Mesenchymal stem cell (in vitro differentiated cells and primary cell): ENCODE data around the gene OAF.

Source experiments
- DNase-seq: peaks from one replicate; pipeline ENCODE4 v3.0.0-alpha.2; 2013
- H2AFZ ChIP-seq: one replicate; pipeline ENCODE4 v1.6.1; 2013; ENCODE audit warnings: low read depth, mild to moderate bottlenecking, control low read depth, inconsistent platforms, low read length, moderate library complexity
- H2AK5ac ChIP-seq: 2 replicates; pipeline ENCODE4 v1.6.1; 2013; ENCODE audit warnings: low read length, moderate library complexity, mild to moderate bottlenecking, inconsistent platforms; ENCODE audit not compliant: severe bottlenecking
- H2BK120ac ChIP-seq: one replicate; pipeline ENCODE4 v1.6.1; 2013; ENCODE audit warnings: low read depth, mild to moderate bottlenecking, inconsistent platforms, low read length, moderate library complexity
- H2BK12ac ChIP-seq, 2 experiments: one replicate each; pipeline ENCODE4 v1.6.1; 2013; ENCODE audit warnings: inconsistent platforms in 2 of 2, low read length in 2 of 2, mild to moderate bottlenecking in 2 of 2, moderate library complexity in 2 of 2, control low read depth in 1 of 2
- H2BK15ac ChIP-seq: one replicate; pipeline ENCODE4 v1.6.1; 2013; ENCODE audit warnings: mild to moderate bottlenecking, low read depth, inconsistent platforms; ENCODE audit not compliant: poor library complexity, severe bottlenecking
- H2BK5ac ChIP-seq: 2 replicates; pipeline ENCODE4 v1.6.1; 2013; ENCODE audit warnings: low read depth, mild to moderate bottlenecking, low read length, control low read depth, inconsistent platforms; ENCODE audit not compliant: poor library complexity, severe bottlenecking
- H3K14ac ChIP-seq, 2 experiments: one replicate each; pipeline ENCODE4 v1.6.1; 2013; ENCODE audit warnings: inconsistent platforms in 2 of 2, low read length in 2 of 2, control low read depth in 1 of 2, mild to moderate bottlenecking in 1 of 2, moderate library complexity in 1 of 2
- H3K18ac ChIP-seq, 2 experiments: one replicate each; pipeline ENCODE4 v1.6.1; 2013; ENCODE audit warnings: inconsistent platforms in 2 of 2, low read length in 2 of 2, control low read depth in 1 of 2, low read depth in 1 of 2, mild to moderate bottlenecking in 1 of 2
- H3K23ac ChIP-seq, 2 experiments: one replicate each; pipeline ENCODE4 v1.6.1; 2013; ENCODE audit warnings: inconsistent platforms in 2 of 2, low read length in 2 of 2, mild to moderate bottlenecking in 2 of 2, moderate library complexity in 2 of 2, control low read depth in 1 of 2
- H3K27ac ChIP-seq: 2 replicates; pipeline ENCODE4 v1.5.1; 2013; ENCODE audit warnings: mild to moderate bottlenecking, moderate library complexity, low read length, control low read depth, inconsistent platforms; ENCODE audit not compliant: poor library complexity, severe bottlenecking
- H3K27me3 ChIP-seq, 2 experiments: 2 replicates each; pipeline versions ENCODE4 v1.6.1 to v1.7.0; 2013; ENCODE audit warnings: low read length in 2 of 2, mild to moderate bottlenecking in 2 of 2, moderate library complexity in 2 of 2, control low read depth in 1 of 2, inconsistent platforms in 1 of 2; ENCODE audit not compliant: control insufficient read depth in 1 of 2, insufficient read depth in 1 of 2
- H3K36me3 ChIP-seq, 2 experiments: 2 replicates each; pipeline versions ENCODE4 v1.6.1 to v1.7.0; 2013; ENCODE audit warnings: low read length in 2 of 2, control low read depth in 1 of 2, inconsistent platforms in 1 of 2, low read depth in 1 of 2, mild to moderate bottlenecking in 1 of 2; ENCODE audit not compliant: insufficient read depth in 2 of 2, control insufficient read depth in 1 of 2
- H3K4ac ChIP-seq, 2 experiments: one replicate each; pipeline ENCODE4 v1.6.1; 2013; ENCODE audit warnings: inconsistent platforms in 2 of 2, low read length in 2 of 2, mild to moderate bottlenecking in 2 of 2, moderate library complexity in 2 of 2, control low read depth in 1 of 2, low read depth in 1 of 2
- H3K4me1 ChIP-seq: 2 replicates; pipeline ENCODE4 v1.6.1; 2013; ENCODE audit warnings: low read depth, low read length, control low read depth; ENCODE audit not compliant: control insufficient read depth, insufficient read depth
- H3K4me2 ChIP-seq: 2 replicates; pipeline ENCODE4 v1.6.1; 2013; ENCODE audit warnings: low read length, mild to moderate bottlenecking, inconsistent platforms; ENCODE audit not compliant: poor library complexity, severe bottlenecking
- H3K4me3 ChIP-seq, 2 experiments: 2 replicates each; pipeline versions ENCODE4 v1.5.1 to v1.7.0; 2013; ENCODE audit warnings: low read length in 2 of 2, mild to moderate bottlenecking in 2 of 2, control low read depth in 1 of 2, low read depth in 1 of 2; ENCODE audit not compliant: insufficient read depth in 1 of 2
- H3K79me1 ChIP-seq: replicated peaks from 2 replicates; pipeline ENCODE4 v1.6.1; 2013; ENCODE audit warnings: mild to moderate bottlenecking, control low read depth, low read length, inconsistent platforms; ENCODE audit not compliant: poor library complexity, severe bottlenecking
- H3K9ac ChIP-seq: 2 replicates; pipeline ENCODE4 v1.7.0; 2013; ENCODE audit warnings: mild to moderate bottlenecking, low read length, moderate library complexity
- H3K9me3 ChIP-seq: 2 replicates; pipeline ENCODE4 v1.7.0; 2013; ENCODE audit warnings: mild to moderate bottlenecking, low read length; ENCODE audit not compliant: control insufficient read depth
- H4K8ac ChIP-seq: one replicate; pipeline ENCODE4 v1.6.1; 2013; ENCODE audit warnings: inconsistent platforms, mild to moderate bottlenecking, low read length, moderate library complexity
- H4K91ac ChIP-seq: one replicate; pipeline ENCODE4 v1.6.1; 2013; ENCODE audit warnings: mild to moderate bottlenecking, low read length, inconsistent platforms
- WGBS: methylation state at CpG from one replicate; pipeline ENCODE4 v1.1.7; 2013; ENCODE audit warnings: mixed read lengths; 5-methylcytosine and 5-hydroxymethylcytosine counted together

OAF gene

GRCh38 chr11:120186774-120187591 lies 23.8 kb upstream of the OAF start:
- WGBS = 50% methylated on average over 17 of the region's 17 CpGs
- peak overlapping the region; percentile 63 to 84 for H3K18ac ChIP-seq
- peaks cover 0 to 21% of the 10 kb centered on the region in 2 experiments for H3K27me3 ChIP-seq

GRCh38 chr11:120188371-120188770 lies 22.5 kb upstream of the OAF start:
- no peaks in the 10 kb centered on the region for H3K36me3 ChIP-seq
- no peak overlapping the region for H2BK15ac ChIP-seq
- peak overlapping the region in 1 of 2 experiments; percentile 3 for H3K18ac ChIP-seq
- H3K23ac ChIP-seq = no peak overlapping the region
- no peaks in the 10 kb centered on the region for H3K79me1 ChIP-seq
- no peak overlapping the region for H3K4me2 ChIP-seq
- no peak overlapping the region for H2BK120ac ChIP-seq
- H3K9ac ChIP-seq = no peak overlapping the region
- peaks cover 22% of the 10 kb centered on the region for H3K4me1 ChIP-seq
- H3K4ac ChIP-seq = no peak overlapping the region
- peak overlapping the region in 1 of 2 experiments; percentile 19 for H2BK12ac ChIP-seq
- WGBS = 88% methylated on average over 4 of the region's 5 CpGs
- H3K27ac ChIP-seq = no peak overlapping the region
- no peak overlapping the region for H3K4me3 ChIP-seq
- H2AFZ ChIP-seq = no peak overlapping the region
- no peak overlapping the region for H4K8ac ChIP-seq
- no peak overlapping the region for H4K91ac ChIP-seq
- no peak overlapping the region for H2AK5ac ChIP-seq
- no peak for DNase-seq
- H3K9me3 ChIP-seq = no peaks in the 10 kb centered on the region
- H2BK5ac ChIP-seq = no peak overlapping the region
- peak overlapping the region in 1 of 2 experiments; percentile 9 for H3K14ac ChIP-seq
- H3K27me3 ChIP-seq = peaks cover 0 to 27% of the 10 kb centered on the region in 2 experiments

More at GRCh38 chr11:120186774-120187591, 23.8 kb upstream of the OAF start:
- Histone ChIP-seq H2BK5ac (no peak overlapping the region), H3K27ac (no peak overlapping the region), H3K9me3 (no peaks in the 10 kb centered on the region), H2AK5ac (peak overlapping the region; percentile 16), H3K4ac (peak overlapping the region; percentile 28 to 53), H3K36me3 (no peaks in the 10 kb centered on the region), H2AFZ (no peak overlapping the region), H3K4me2 (no peak overlapping the region), H3K4me1 (peaks cover 24% of the 10 kb centered on the region), H2BK15ac (no peak overlapping the region), H3K4me3 (peak overlapping the region in 1 of 2 experiments; percentile 27), H3K79me1 (no peaks in the 10 kb centered on the region), H3K9ac (peak overlapping the region; percentile 66), H2BK12ac (peak overlapping the region in 1 of 2 experiments; percentile 82), H4K8ac (no peak overlapping the region), H2BK120ac (peak overlapping the region; percentile 8), H3K14ac (peak overlapping the region in 1 of 2 experiments; percentile 30), H4K91ac (peak overlapping the region; percentile 59), H3K23ac (peak overlapping the region in 1 of 2 experiments; percentile 83)
- no peak for DNase-seq

GRCh38 chr11:120188811-120189455 lies 21.9 kb upstream of the OAF start:
- Histone ChIP-seq H3K27me3 (peaks cover 0 to 28% of the 10 kb centered on the region in 2 experiments), H3K4me1 (peaks cover 22% of the 10 kb centered on the region), H2BK15ac (no peak overlapping the region), H3K9me3 (no peaks in the 10 kb centered on the region), H3K14ac (no peak overlapping the region), H3K79me1 (no peaks in the 10 kb centered on the region), H3K18ac (no peak overlapping the region), H2BK12ac (no peak overlapping the region), H3K9ac (no peak overlapping the region), H4K8ac (no peak overlapping the region), H2AK5ac (no peak overlapping the region), H2BK120ac (no peak overlapping the region), H4K91ac (peak overlapping the region; percentile 2), H3K4ac (no peak overlapping the region), H3K36me3 (no peaks in the 10 kb centered on the region), H3K4me3 (no peak overlapping the region), H2BK5ac (no peak overlapping the region), H3K27ac (no peak overlapping the region), H2AFZ (no peak overlapping the region), H3K4me2 (no peak overlapping the region), H3K23ac (no peak overlapping the region)
- no peak for DNase-seq
- WGBS = 90% methylated on average over 3 of the region's 4 CpGs

GRCh38 chr11:120191058-120191457 lies 19.8 kb upstream of the OAF start:
- Histone ChIP-seq H3K27me3 (peaks cover 3 to 37% of the 10 kb centered on the region in 2 experiments), H2AFZ (no peak overlapping the region), H2BK5ac (no peak overlapping the region), H2BK15ac (no peak overlapping the region), H3K9ac (no peak overlapping the region), H3K18ac (no peak overlapping the region), H3K4me1 (peaks cover 14% of the 10 kb centered on the region), H2BK12ac (no peak overlapping the region), H3K27ac (no peak overlapping the region), H2AK5ac (no peak overlapping the region), H3K14ac (no peak overlapping the region), H4K91ac (no peak overlapping the region), H3K4me3 (no peak overlapping the region), H3K79me1 (no peaks in the 10 kb centered on the region), H4K8ac (no peak overlapping the region), H3K9me3 (no peaks in the 10 kb centered on the region), H3K4ac (no peak overlapping the region), H2BK120ac (no peak overlapping the region), H3K36me3 (no peaks in the 10 kb centered on the region), H3K4me2 (no peak overlapping the region), H3K23ac (no peak overlapping the region)
- no peak for DNase-seq
- WGBS = 76% methylated on average over 3 of the region's 4 CpGs
